WI38 (cell line): ENCODE measurements around the gene TTLL11.
A peak's percentile ranks its signal among the peaks of the same experiment; 100 is the strongest.

Experiments used
- H3K4me3 ChIP-seq: 2 replicates; pipeline ENCODE4 v1.5.1; 2011; ENCODE audit warnings: low read depth, mild to moderate bottlenecking, control low read depth, low read length
- CTCF ChIP-seq: IDR thresholded peaks from 2 replicates; pipeline ENCODE4 v1.5.1; 2012; ENCODE audit warnings: low read depth, mild to moderate bottlenecking, control low read depth, low read length

The TTLL11 gene

GRCh38 chr9:121866927-121867326 lies 226.2 kb downstream of the TTLL11 start:
- H3K4me3 ChIP-seq = no peak overlapping the region
- TF ChIP-seq CTCF = no peak

- no peak overlapping the region for H3K4me3 ChIP-seq
- no peak for TF ChIP-seq CTCF
Measured at GRCh38 chr9:121865884-121866283, 227.2 kb downstream of the TTLL11 start.

GRCh38 chr9:121865060-121865459 lies 228.0 kb downstream of the TTLL11 start:
- no peak overlapping the region for H3K4me3 ChIP-seq
- TF ChIP-seq CTCF = no peak

- no peak for TF ChIP-seq CTCF
- H3K4me3 ChIP-seq = no peak overlapping the region
Measured at GRCh38 chr9:121863955-121864354, 229.2 kb downstream of the TTLL11 start.

GRCh38 chr9:121862371-121863332 lies 230.5 kb downstream of the TTLL11 start:
- no peak for TF ChIP-seq CTCF
- H3K4me3 ChIP-seq = no peak overlapping the region

GRCh38 chr9:121861501-121862180 lies 231.5 kb downstream of the TTLL11 start:
- TF ChIP-seq CTCF = peak; percentile 25; the same call in 1 of the 2 replicates
- no peak overlapping the region for H3K4me3 ChIP-seq

- no peak for TF ChIP-seq CTCF
Measured at GRCh38 chr9:121860744-121861143, 232.4 kb downstream of the TTLL11 start.

More at GRCh38 chr9:121860744-121861143, 232.4 kb downstream of the TTLL11 start:
- no peak overlapping the region for H3K4me3 ChIP-seq
